Tibial nerve (tissue), 4 donors: ENCODE measurements around the gene KAT7. TPM values are rescaled to one million over a fixed set of nuclear protein-coding genes. Genes with fewer than 3 reads are reported as not detected.

Experiments used
- DNase-seq, 2 donors: peaks; one replicate each; pipeline ENCODE4 v3.0.0-alpha.2; 2019; ENCODE audit warnings: low spot score in 2 of 2
- H3K27ac ChIP-seq, 4 donors: fragments of 200-600 bp; sonication (generic) in 3 of 4; one replicate each; pipeline ENCODE4 v1.5.1; 2017 to 2019; ENCODE audit warnings: mild to moderate bottlenecking in 1 of 4
- H3K27me3 ChIP-seq, 2 donors: fragments of 200-600 bp; sonication (generic) in 1 of 2; one replicate each; pipeline versions ENCODE4 v1.5.1 to v1.6.0; 2017 to 2019
- H3K36me3 ChIP-seq, 3 donors: fragments of 200-600 bp; sonication (generic); one replicate each; pipeline ENCODE4 v1.5.1; 2018 to 2019
- H3K4me1 ChIP-seq, 4 donors: fragments of 200-600 bp; sonication (generic) in 3 of 4; one replicate each; pipeline ENCODE4 v1.5.1; 2017 to 2019
- H3K4me3 ChIP-seq, 4 donors: fragments of 200-600 bp; sonication (generic) in 3 of 4; one replicate each; pipeline ENCODE4 v1.5.1; 2017 to 2019; ENCODE audit warnings: mild to moderate bottlenecking in 1 of 4, moderate library complexity in 1 of 4
- H3K9me3 ChIP-seq, 4 donors: fragments of 200-600 bp; sonication (generic) in 3 of 4; one replicate each; pipeline ENCODE4 v1.5.1; 2017 to 2019
- CTCF ChIP-seq, 5 experiments: fragments of 200-600 bp in 3 of 5; fragments of 450-650 bp in 2 of 5; sonication (generic) in 3 of 5; IDR thresholded peaks; one replicate each; pipeline ENCODE4 v1.5.1; 2016 to 2019; ENCODE audit warnings: antibody characterized with exemption in 5 of 5, mild to moderate bottlenecking in 3 of 5, moderate library complexity in 2 of 5
- EP300 ChIP-seq, 2 donors: sonication (generic); formaldehyde crosslinking; IDR thresholded peaks; one replicate each; pipeline ENCODE4 v1.6.1; 2017; ENCODE audit warnings: antibody characterized with exemption in 2 of 2, mild to moderate bottlenecking in 1 of 2
- POLR2A ChIP-seq, 2 donors: fragments of 450-650 bp; IDR thresholded peaks; one replicate each; pipeline ENCODE4 v1.6.1; 2017; ENCODE audit warnings: antibody characterized with exemption in 2 of 2, mild to moderate bottlenecking in 2 of 2, moderate library complexity in 2 of 2
- WGBS, 2 donors: methylation state at CpG; one replicate each; pipeline ENCODE4 v1.1.5; 2018; 5-methylcytosine and 5-hydroxymethylcytosine counted together
- total RNA-seq, 4 donors: library from RNA; depleted of rRNA; stranded (reverse); fragments of >200 nt; gene quantifications; one replicate each; pipeline ENCODE4 v1.1.0, GENCODE V29; 2016

Gene KAT7
- total RNA-seq, 4 donors from 2014 or later = 31.6 to 45.6 (median 42.0) TPM

- no peak overlapping the region for H3K4me3 ChIP-seq
- no peaks in the 10 kb centered on the region for H3K9me3 ChIP-seq
- H3K4me1 ChIP-seq = peaks cover 0 to 44% (median 21%) of the 10 kb centered on the region in 4 donors
- no peak overlapping the region for H3K27ac ChIP-seq
- H3K36me3 ChIP-seq = peaks cover 0 to 5% (median 0%) of the 10 kb centered on the region in 3 donors
- no peaks in the 10 kb centered on the region for H3K27me3 ChIP-seq
- TF ChIP-seq EP300 (IDR thresholded peaks at IDR 0.05) (no peak), POLR2A (IDR thresholded peaks at IDR 0.05) (no peak), CTCF (IDR thresholded peaks at IDR 0.05) (no peak)
- WGBS, 2 donors = 75 to 97% methylated on average over 1 of the region's 1 CpG
- no peak for DNase-seq
Measured at GRCh38 chr17:49760296-49760695, 28.2 kb upstream of the KAT7 start.

- Histone ChIP-seq H3K4me1 (peaks cover 0 to 36% (median 21%) of the 10 kb centered on the region in 4 donors), H3K27me3 (no peaks in the 10 kb centered on the region), H3K27ac (peak overlapping the region in 1 of 4 donors; percentile 11), H3K36me3 (peaks cover 0 to 5% (median 0%) of the 10 kb centered on the region in 3 donors), H3K9me3 (no peaks in the 10 kb centered on the region), H3K4me3 (no peak overlapping the region)
- WGBS, 2 donors = 61 to 65% methylated on average over 6 of the region's 6 CpGs
- TF ChIP-seq CTCF (IDR thresholded peaks at IDR 0.05) (no peak), EP300 (IDR thresholded peaks at IDR 0.05) (no peak), POLR2A (IDR thresholded peaks at IDR 0.05) (no peak)
- DNase-seq = no peak
Measured at GRCh38 chr17:49760932-49761558, 27.4 kb upstream of the KAT7 start.

- WGBS, 2 donors = 56 to 60% methylated on average over 6 of the region's 6 CpGs
Measured at GRCh38 chr17:49762151-49762941, 26.1 kb upstream of the KAT7 start.

GRCh38 chr17:49763735-49764558 is 24.5 kb upstream of the KAT7 start, which contains the start of gene FAM117A:
Gene FAM117A (minus strand): TSS chr17:49764131. CDS start chr17:49764087, 44 bp downstream.
- Histone ChIP-seq H3K36me3 (no peaks in the 10 kb centered on the region), H3K27ac (peak within 1 kb of the TSS; percentile 23 to 86 (median 57)), H3K27me3 (no peaks in the 10 kb centered on the region), H3K9me3 (no peaks in the 10 kb centered on the region), H3K4me1 (peaks cover 0 to 21% (median 15%) of the 10 kb centered on the region in 4 donors), H3K4me3 (peak within 1 kb of the TSS; percentile 66 to 95 (median 75))
- peak; percentile 84 to 91 for DNase-seq
- 0 to 2% methylated on average over 28 to 34 of the region's 53 CpGs for WGBS, 2 donors
- TF ChIP-seq POLR2A (IDR thresholded peaks at IDR 0.05) (peak in 1 of 2 donors; percentile 43), CTCF (IDR thresholded peaks at IDR 0.05) (no peak), EP300 (IDR thresholded peaks at IDR 0.05) (peak in 1 of 2 donors; percentile 53)

More at GRCh38 chr17:49762151-49762941, 26.1 kb upstream of the KAT7 start:
- Histone ChIP-seq H3K27ac (no peak overlapping the region), H3K4me3 (peak overlapping the region in 2 of 4 donors; percentile 66 to 95), H3K4me1 (peaks cover 0 to 24% (median 16%) of the 10 kb centered on the region in 4 donors), H3K27me3 (no peaks in the 10 kb centered on the region), H3K36me3 (peaks cover 0 to 5% (median 0%) of the 10 kb centered on the region in 3 donors), H3K9me3 (no peaks in the 10 kb centered on the region)
- no peak for TF ChIP-seq CTCF (IDR thresholded peaks at IDR 0.05)
- no peak for TF ChIP-seq POLR2A (IDR thresholded peaks at IDR 0.05)
- no peak for TF ChIP-seq EP300 (IDR thresholded peaks at IDR 0.05)
- no peak for DNase-seq
